T follicular helper cell (primary cell): ENCODE data around the gene SPOCD1.
"Not testable (repeated sequence)": the region's sequence is repeated elsewhere in the genome, so short reads cannot be mapped to it uniquely, and the experiment has no call there.

Source experiments
- DNase-seq: peaks from one replicate; pipeline ENCODE4 v3.0.0-alpha.2; 2020; ENCODE audit warnings: low read depth

SPOCD1 gene

DNA sequence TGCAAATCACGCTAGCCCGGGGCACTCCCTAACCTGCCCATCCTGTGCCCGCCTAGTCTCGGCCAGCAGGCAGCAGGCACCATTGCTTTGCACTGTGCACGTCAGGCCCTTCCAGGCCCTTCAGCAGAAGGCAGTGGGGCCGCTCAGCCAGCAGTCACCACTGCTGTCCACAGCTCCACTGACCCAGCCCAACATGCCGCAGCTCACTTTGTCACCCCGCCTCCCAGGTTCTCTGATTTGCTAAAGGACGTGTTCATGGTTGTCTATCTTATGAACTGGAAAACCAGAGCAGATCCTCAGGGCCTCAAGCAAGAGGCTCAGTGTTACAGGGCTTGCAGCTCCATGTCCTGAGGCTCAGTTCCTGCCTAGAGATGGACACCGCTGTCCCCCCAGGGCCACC lies 14.2 kb upstream of the SPOCD1 start:
- no peak for DNase-seq

DNA sequence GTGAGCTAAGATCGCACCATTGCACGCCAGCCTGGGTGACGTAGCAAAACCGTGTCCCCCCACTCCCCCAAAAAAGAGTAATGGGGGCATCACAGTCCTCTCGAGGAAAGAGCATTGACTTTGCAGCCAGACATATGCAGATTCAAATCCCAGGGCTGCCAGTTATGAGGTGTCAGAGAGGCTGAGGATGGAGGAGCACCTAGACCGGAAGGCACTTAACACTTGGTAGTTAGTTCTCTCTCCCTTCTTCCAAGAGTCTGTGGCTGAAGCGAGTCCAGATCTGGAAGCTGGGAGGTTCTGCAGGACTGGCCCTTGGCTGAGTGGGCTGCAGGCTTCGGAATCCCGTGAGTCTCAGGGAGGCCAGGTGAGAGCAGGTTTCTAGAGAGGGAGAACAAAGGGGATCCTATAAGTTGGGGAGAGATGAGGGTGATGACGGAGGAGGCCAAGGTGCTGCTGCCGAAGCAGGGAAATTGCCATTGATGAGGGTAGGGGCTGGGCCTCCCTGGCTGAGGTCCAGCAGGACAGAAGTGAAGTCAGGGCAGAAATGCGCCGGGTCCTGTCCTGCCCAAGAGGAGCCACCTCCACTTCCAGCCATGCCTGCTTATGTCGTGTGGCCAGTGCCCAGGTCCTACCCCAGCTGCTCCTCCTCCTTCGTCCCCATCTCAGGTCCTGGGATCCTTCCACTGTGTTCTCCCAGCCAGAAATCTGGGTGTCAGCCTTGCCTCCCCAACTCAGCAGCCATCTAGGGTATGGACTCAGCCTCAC lies 13.3 kb upstream of the SPOCD1 start:
- no peak for DNase-seq

GRCh38 chr1:31828341-31828740 lies 12.5 kb upstream of the SPOCD1 start:
- no peak for DNase-seq

GRCh38 chr1:31823780-31824179 lies 8.0 kb upstream of the SPOCD1 start:
- DNase-seq = no peak

- DNase-seq = no peak
Observed at GRCh38 chr1:31822766-31823165, 6.9 kb upstream of the SPOCD1 start.

DNA sequence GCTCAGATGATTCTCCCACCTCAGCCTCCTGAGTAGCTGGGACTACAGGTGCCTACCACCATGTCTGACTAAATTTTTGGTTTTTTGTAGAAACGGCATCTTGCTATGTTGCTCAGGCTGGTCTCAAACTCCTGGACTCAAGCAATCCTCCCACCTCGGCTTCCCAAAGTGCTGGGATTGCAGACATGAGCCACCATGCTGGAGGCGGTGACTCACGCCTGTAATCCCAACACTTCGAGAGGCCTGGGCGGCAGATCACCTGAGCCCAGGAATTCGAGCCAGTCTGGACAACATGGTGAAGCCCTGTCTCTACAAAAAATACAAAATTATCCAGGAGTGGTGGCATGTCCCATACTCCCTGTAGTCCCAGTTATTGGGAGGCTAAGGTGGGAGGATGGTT lies 4.4 kb upstream of the SPOCD1 start:
- DNase-seq = not testable (repeated sequence)

DNA sequence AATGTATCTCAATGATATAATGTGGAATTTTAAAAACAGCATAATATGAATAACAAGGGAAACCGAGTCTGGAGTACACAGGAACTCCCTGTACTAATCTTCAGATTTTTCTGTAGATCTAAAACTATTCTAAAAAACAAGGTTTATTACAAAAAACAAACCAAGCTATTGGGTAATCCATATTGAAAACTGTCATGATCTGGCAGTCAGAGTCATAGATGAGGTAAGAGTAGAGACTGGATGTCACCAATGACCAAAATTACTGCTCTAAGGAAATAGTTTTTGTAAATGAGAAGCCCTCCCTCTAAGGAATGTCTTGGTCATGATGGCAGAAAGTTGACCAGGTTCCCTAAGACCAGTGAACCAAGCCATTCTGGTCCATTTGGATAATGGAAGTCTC lies 2.4 kb upstream of the SPOCD1 start:
- DNase-seq = no peak

- not testable (repeated sequence) for DNase-seq
Observed at GRCh38 chr1:31816947-31817346, 1.1 kb upstream of the SPOCD1 start.

- DNase-seq = not testable (repeated sequence)
Observed at GRCh38 chr1:31816501-31816900, 679 bp upstream of the SPOCD1 start.

GRCh38 chr1:31815307-31815645 lies 546 bp downstream of the SPOCD1 start:
- no peak for DNase-seq

GRCh38 chr1:31814631-31815306 lies 1.1 kb downstream of the SPOCD1 start:
- DNase-seq = no peak

DNA sequence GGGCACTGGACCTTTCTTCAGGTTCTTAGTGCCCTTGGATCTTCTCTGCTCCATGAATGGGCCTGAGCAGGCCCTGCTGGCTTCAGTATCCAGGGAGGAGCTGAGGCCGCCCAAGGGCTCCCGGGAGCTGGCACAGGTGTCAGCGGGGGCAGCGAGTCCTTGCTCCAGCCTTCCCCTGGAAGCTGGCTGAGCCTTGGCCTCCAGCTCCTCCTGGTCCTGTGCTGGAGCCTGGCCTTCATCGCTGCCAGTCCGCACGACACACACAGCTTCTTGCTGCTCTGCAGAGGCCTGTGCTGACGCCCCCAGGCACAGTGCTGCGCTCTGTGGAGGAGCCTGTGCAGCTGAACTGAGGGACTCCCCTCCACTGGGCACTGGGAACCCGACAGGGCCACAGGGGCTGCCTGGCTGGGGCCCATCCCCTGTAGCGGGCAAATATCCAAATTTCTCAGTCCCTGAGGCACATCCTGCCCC lies 1.7 kb downstream of the SPOCD1 start:
- no peak for DNase-seq

DNA sequence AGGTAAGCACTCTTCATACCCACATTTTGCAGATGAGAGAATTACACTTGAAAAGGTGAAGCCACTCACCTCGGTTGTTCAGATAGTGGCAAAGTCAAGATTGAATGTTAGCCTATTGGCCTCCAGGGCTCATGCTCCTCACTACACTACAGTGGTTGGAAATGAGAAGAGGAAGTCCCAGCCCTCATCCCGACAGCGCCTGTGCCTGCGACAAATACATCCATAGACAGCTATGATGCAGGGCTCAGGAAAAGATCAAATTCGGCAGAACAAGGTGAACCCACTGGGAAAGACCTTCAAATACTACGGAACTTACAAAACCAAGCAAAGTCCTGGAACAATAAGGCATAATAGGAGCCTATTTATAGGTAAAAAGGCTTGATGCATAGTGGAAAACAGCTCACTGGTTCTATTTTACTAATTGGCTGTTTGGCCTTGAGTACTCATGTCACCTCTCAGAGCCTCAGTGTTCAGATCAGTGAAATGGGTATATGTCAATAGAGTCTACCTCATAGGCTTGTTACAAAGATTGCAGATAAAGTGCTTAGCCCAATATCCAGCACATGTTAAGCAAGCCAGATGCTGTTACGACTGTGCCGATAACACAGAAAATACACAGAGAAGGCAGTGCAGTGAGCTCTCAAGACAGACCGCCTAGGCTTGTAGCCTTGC lies 3.5 kb downstream of the SPOCD1 start:
- no peak for DNase-seq

DNA sequence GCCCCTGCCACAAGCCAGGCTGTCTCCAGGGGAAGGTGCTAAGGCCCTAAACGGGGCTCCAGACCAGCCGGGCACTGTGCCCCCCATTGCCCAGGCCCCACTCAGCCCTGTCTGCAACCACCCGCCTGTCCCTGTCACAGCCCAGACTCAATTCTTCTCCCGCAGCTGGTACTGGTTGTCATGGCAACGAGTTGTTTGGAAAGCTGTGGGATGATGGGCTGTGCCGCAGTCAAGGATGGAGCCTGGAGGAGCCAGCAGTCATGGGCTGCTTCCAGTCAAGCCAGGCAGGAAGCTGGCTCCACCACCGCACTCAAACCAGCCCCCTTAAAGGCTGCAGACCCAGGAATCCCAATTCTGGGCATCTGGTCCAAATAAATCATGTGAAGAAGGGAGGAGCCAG lies 4.2 kb downstream of the SPOCD1 start:
- DNase-seq = no peak

DNA sequence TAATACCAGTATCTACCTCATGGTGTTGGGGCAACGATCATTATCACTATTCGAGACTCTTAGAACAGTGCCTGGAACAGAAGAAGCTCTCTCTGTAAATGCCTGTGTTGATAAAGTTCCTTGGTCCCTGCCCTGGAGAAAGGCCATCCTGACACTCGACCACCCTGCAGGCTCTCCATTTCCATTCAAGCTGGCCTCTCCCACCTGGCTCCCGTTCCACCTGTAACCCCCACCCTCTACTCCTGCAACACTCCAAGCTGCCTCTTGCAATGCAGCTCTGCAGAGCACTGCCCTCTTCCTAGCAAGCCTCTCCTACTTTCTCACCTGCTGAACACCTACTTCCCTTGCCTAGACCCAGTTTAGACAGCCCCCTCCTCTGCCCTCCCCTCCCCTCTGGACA lies 6.1 kb downstream of the SPOCD1 start:
- DNase-seq = no peak

- DNase-seq = no peak
Observed at GRCh38 chr1:31807273-31808048, 8.4 kb downstream of the SPOCD1 start.

GRCh38 chr1:31805318-31805717 lies 10.5 kb downstream of the SPOCD1 start:
- DNase-seq = no peak

- no peak for DNase-seq
Observed at GRCh38 chr1:31804098-31804497, 11.7 kb downstream of the SPOCD1 start.

DNA sequence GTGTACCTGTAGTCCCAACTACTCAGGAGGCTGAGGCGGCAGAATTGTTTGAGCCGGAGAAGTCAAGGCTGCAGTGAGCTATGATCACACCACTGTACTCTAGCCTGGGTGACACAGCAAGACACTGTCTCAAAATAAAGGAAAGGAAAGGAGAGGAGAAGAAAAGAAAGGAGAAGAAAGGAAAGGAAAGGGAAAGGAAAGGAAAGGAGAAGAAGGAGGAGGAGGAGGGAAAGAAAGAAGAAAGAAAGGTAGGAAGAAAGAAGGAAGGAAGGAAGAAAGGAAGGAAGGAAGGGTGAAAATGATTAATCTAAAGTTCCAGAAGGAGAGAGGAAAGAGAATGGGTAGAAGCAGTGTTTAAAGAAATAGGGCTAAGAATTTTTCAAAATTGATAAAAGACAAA lies 12.2 kb downstream of the SPOCD1 start:
- no peak for DNase-seq

DNA sequence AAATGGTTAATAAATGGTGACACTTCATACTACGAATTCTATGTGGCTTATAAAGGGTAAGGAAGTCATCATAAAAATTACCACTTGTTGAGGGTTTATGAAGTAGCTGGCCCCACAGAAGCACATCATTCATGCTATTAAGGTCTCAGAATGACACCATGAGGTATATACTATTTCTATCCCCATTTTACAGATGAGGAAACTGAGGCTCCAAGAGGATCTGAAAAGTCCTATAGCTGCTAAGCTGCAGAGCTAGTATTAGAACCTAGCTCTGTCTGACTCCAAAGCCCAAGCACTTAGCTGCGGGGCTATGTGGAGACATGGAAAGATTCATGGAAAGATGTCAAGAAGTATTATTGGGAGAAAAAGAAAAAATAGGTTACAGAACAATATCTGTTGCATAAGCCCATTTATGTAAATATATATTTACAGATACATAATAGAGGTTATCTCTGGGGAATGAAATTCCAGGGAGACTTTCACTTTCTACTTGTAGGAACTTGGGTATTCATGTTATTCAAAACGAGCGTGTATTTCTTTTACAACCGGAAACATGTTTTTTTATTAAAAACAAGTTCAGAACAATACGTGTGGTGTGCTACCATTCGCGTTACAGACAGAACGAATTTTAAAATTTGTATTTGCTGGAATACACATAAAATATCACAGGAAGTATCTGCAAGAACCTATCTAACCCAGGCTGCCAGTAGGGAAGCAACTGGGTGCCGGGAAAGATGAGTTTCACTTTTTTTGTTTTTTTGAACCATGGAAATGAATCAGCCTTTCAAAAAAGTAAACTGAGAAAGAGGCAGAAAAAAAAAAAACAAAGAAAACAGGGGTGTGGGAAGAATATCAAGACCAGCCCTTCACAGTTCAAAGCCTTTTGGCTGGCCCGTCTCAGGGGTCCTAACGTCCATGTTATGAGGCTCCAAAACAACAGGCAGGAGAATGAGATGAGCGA lies 13.4 kb downstream of the SPOCD1 start:
- DNase-seq = no peak

- DNase-seq = no peak
Observed at GRCh38 chr1:31801458-31801857, 14.4 kb downstream of the SPOCD1 start.
